Caco-2 (cell line): ENCODE measurements around the gene TLE1. TPM values are rescaled to one million over a fixed set of nuclear protein-coding genes. Genes with fewer than 3 reads are reported as not detected.
"Not testable (repeated sequence)": the region's sequence is repeated elsewhere in the genome, so short reads cannot be mapped to it uniquely, and the experiment has no call there.

Experiments
- Bru-seq: library from RNA; stranded (reverse); fragments of 400-500 nt; gene quantifications from one replicate; lab custom pipeline; 2021; lab: Mats Ljungman, UMichigan
- BruChase-seq, 2 experiments: library from RNA; stranded (reverse); fragments of 400-500 nt; gene quantifications; one replicate each; lab custom pipeline; 2021; lab: Mats Ljungman, UMichigan
- BruUV-seq: library from RNA; stranded (reverse); fragments of 400-500 nt; replicated peaks from 2 replicates; lab custom pipeline; 2021; lab: Mats Ljungman, UMichigan
- CTCF ChIA-PET: fragments of 300-600 bp; sonication (Branson Sonifier 250); formaldehyde crosslinking; loops from one replicate; lab custom pipeline; 2022; ENCODE audit warnings: antibody characterized with exemption; lab: Charles Lee
- POLR2A ChIA-PET: fragments of 300-600 bp; sonication (Branson Sonifier 250); formaldehyde crosslinking; loops from one replicate; lab custom pipeline; 2022; ENCODE audit warnings: antibody characterized with exemption; lab: Charles Lee
- DNase-seq, 2 experiments: peaks; one replicate each; pipeline versions ENCODE4 v3.0.0 to v3.0.0-alpha.2; 2020 to 2022
- H3K27me3 ChIP-seq: replicated peaks from 2 replicates; pipeline ENCODE4 v1.6.0; 2011; ENCODE audit warnings: low read length; ENCODE audit not compliant: control insufficient read depth, insufficient read depth
- H3K36me3 ChIP-seq: 2 replicates; pipeline ENCODE4 v1.5.1; 2011; ENCODE audit warnings: low read length; ENCODE audit not compliant: control insufficient read depth, insufficient read depth
- H3K4me1 ChIP-seq: fragments of 250-450 bp; sonication (Bioruptor Pico); 2 replicates; pipeline ENCODE4 v1.5.1; 2020; ENCODE audit warnings: mild to moderate bottlenecking
- H3K4me3 ChIP-seq: 2 replicates; pipeline ENCODE4 v1.5.1; 2011; ENCODE audit warnings: low read depth, mild to moderate bottlenecking, control low read depth, low read length
- H3K9me3 ChIP-seq: fragments of 250-450 bp; sonication (Bioruptor Pico); 2 replicates; pipeline ENCODE4 v1.5.1; 2020; ENCODE audit warnings: mild to moderate bottlenecking, moderate library complexity
- H3K27ac Mint-ChIP-seq: one replicate; pipeline ENCODE4 v1.8.0; 2022; ENCODE audit warnings: mixed read lengths; ENCODE audit not compliant: unreplicated experiment
- H3K27me3 Mint-ChIP-seq: one replicate; pipeline ENCODE4 v1.8.0; 2022; ENCODE audit warnings: mixed read lengths; ENCODE audit not compliant: insufficient read depth, unreplicated experiment
- H3K36me3 Mint-ChIP-seq: one replicate; pipeline ENCODE4 v1.8.0; 2022; ENCODE audit warnings: mild to moderate bottlenecking, mixed read lengths; ENCODE audit not compliant: insufficient read depth, unreplicated experiment
- H3K4me1 Mint-ChIP-seq: one replicate; pipeline ENCODE4 v1.8.0; 2022; ENCODE audit warnings: low read depth, mixed read lengths; ENCODE audit not compliant: unreplicated experiment
- H3K4me3 Mint-ChIP-seq: one replicate; pipeline ENCODE4 v1.8.0; 2022; ENCODE audit warnings: mild to moderate bottlenecking, moderate library complexity, mixed read lengths; ENCODE audit not compliant: unreplicated experiment
- H3K9me3 Mint-ChIP-seq: one replicate; pipeline ENCODE4 v1.8.0; 2022; ENCODE audit warnings: mixed read lengths; ENCODE audit not compliant: unreplicated experiment
- CTCF ChIP-seq, 2 experiments: fragments of 200-600 bp in 1 of 2; IDR thresholded peaks; 1 replicate in 1 of 2; 2 replicates in 1 of 2; pipeline versions ENCODE4 v1.5.1 to v1.8.0; 2011 to 2022; ENCODE audit warnings: antibody characterized with exemption in 1 of 2, control low read depth in 1 of 2, inconsistent platforms in 1 of 2, low read depth in 1 of 2, low read length in 1 of 2, mild to moderate bottlenecking in 1 of 2, moderate library complexity in 1 of 2; ENCODE audit not compliant: insufficient read depth in 1 of 2, severe bottlenecking in 1 of 2, unreplicated experiment in 1 of 2
- intact Hi-C: fragments of 100-400 bp; cut with micrococcal nuclease; formaldehyde crosslinking; loops from one replicate; pipeline ENCODE4 v1.10.0; 2022; ENCODE audit not compliant: unreplicated experiment
- long read RNA-seq: library from polyadenylated mRNA; stranded (forward); transcript quantifications from one replicate; pipeline ENCODE4 v2.0.0, GENCODE V29; 2022
- total RNA-seq: library from RNA; stranded (reverse); gene quantifications from 2 replicates; pipeline ENCODE4 v1.2.3, GENCODE V29; 2022

The TLE1 gene
- 17.9 and 18.3 TPM in 2 replicates for total RNA-seq
- percentile 68 among the genes with signal in this experiment for Bru-seq, nascent RNA
- percentile 68 among the genes with signal in this experiment for BruChase-seq, experiment 1, labeled RNA remaining after a 2-hour chase
- BruChase-seq, experiment 2, labeled RNA remaining after a 6-hour chase = percentile 67 among the genes with signal in this experiment
- long read RNA-seq, partial matches to known transcripts = 28 of 62 reads
- long read RNA-seq, other reads (novel, unspliced or antisense) = 34 of 62 reads

- Mint-ChIP-seq H3K27ac (peak within 1 kb of the TSS; percentile 91), H3K4me3 (peak within 1 kb of the TSS; percentile 95), H3K27me3 (no peaks in the 10 kb centered on the region), H3K4me1 (no peaks in the 10 kb centered on the region), H3K36me3 (peaks cover 17% of the 10 kb centered on the region), H3K9me3 (no peaks in the 10 kb centered on the region)
- DNase-seq = peak; percentile 96 to 99
- intact Hi-C loops = loop anchor here (1.0 to 10.0 kb wide), 8 partner anchors 28 to 915 kb away; no protein-coding TSS in a partner anchor
- ChIA-PET POLR2A (no interaction called here), CTCF (no interaction called here)
- no peaks in the 10 kb centered on the region; the same call in 1 of the 2 replicates for H3K36me3 ChIP-seq
- no peak for TF ChIP-seq CTCF (IDR thresholded peaks at IDR 0.05; ENCODE audit: insufficient read depth in 1 of 2, low read depth in 1 of 2, low read length in 1 of 2, severe bottlenecking in 1 of 2, unreplicated experiment in 1 of 2)
- no peaks in the 10 kb centered on the region for H3K27me3 ChIP-seq
- peak within 1 kb of the TSS; percentile 73 for H3K4me3 ChIP-seq
- BruUV-seq = no TSS peak
- peaks cover 26% of the 10 kb centered on the region for H3K4me1 ChIP-seq
- H3K9me3 ChIP-seq = no peaks in the 10 kb centered on the region
Measured at GRCh38 chr9:81689343-81690175, at the start of gene TLE1. Gene TLE1 (minus strand): TSS chr9:81689547. CDS start chr9:81688240, 1,307 bp downstream.

- CTCF ChIA-PET = no interaction called here
- intact Hi-C loops = no loop called here
- no peaks in the 10 kb centered on the region for H3K27me3 ChIP-seq
- Mint-ChIP-seq H3K4me3 (no peak overlapping the region), H3K9me3 (no peaks in the 10 kb centered on the region), H3K36me3 (no peaks in the 10 kb centered on the region), H3K4me1 (peaks cover 13% of the 10 kb centered on the region), H3K27me3 (no peaks in the 10 kb centered on the region), H3K27ac (peak overlapping the region; percentile 56)
- H3K4me1 ChIP-seq = no peaks in the 10 kb centered on the region; the same call in 1 of the 2 replicates
- POLR2A ChIA-PET = no interaction called here
- H3K9me3 ChIP-seq = no peaks in the 10 kb centered on the region
- no TSS peak for BruUV-seq
- H3K36me3 ChIP-seq = no peaks in the 10 kb centered on the region
- no peak for DNase-seq
- TF ChIP-seq CTCF (IDR thresholded peaks at IDR 0.05; ENCODE audit: insufficient read depth in 1 of 2, low read depth in 1 of 2, low read length in 1 of 2, severe bottlenecking in 1 of 2, unreplicated experiment in 1 of 2) = no peak
- H3K4me3 ChIP-seq = no peak overlapping the region
Measured at GRCh38 chr9:81737871-81738507, 48.6 kb upstream of the TLE1 start.

- POLR2A ChIA-PET, H3K4me1 ChIP-seq: not testable (repeated sequence)
Measured at GRCh38 chr9:81730498-81730897, 41.2 kb upstream of the TLE1 start.

More at GRCh38 chr9:81730498-81730897, 41.2 kb upstream of the TLE1 start:
- DNase-seq, H3K9me3 Mint-ChIP-seq, intact Hi-C loops, H3K27me3 ChIP-seq, H3K36me3 ChIP-seq, H3K4me1 Mint-ChIP-seq, H3K27ac Mint-ChIP-seq, CTCF ChIA-PET, BruUV-seq, H3K4me3 Mint-ChIP-seq, H3K4me3 ChIP-seq, H3K9me3 ChIP-seq, H3K36me3 Mint-ChIP-seq, H3K27me3 Mint-ChIP-seq: not testable (repeated sequence)
